ENCODE results near the gene VAC14. TPM values are rescaled to one million over a fixed set of nuclear protein-coding genes. Genes with fewer than 3 reads are reported as not detected.

VAC14 gene
- total RNA-seq, 1 donor from 2014 or later: 41.1 TPM

- DNase-seq (ENCODE audit: low spot score): no peak
These were observed 107.9 kb downstream of the VAC14 start for GRCh38 chr16:70692873-70693671.

- DNase-seq (ENCODE audit: low spot score): no peak
These were observed 108.7 kb downstream of the VAC14 start for GRCh38 chr16:70692130-70692872.

GRCh38 chr16:70691223-70692129, 109.5 kb downstream of the VAC14 start:
- peak; percentile 87 for DNase-seq (ENCODE audit: low spot score)

GRCh38 chr16:70689970-70690891, 110.7 kb downstream of the VAC14 start:
- no peak for DNase-seq (ENCODE audit: low spot score)

DNA sequence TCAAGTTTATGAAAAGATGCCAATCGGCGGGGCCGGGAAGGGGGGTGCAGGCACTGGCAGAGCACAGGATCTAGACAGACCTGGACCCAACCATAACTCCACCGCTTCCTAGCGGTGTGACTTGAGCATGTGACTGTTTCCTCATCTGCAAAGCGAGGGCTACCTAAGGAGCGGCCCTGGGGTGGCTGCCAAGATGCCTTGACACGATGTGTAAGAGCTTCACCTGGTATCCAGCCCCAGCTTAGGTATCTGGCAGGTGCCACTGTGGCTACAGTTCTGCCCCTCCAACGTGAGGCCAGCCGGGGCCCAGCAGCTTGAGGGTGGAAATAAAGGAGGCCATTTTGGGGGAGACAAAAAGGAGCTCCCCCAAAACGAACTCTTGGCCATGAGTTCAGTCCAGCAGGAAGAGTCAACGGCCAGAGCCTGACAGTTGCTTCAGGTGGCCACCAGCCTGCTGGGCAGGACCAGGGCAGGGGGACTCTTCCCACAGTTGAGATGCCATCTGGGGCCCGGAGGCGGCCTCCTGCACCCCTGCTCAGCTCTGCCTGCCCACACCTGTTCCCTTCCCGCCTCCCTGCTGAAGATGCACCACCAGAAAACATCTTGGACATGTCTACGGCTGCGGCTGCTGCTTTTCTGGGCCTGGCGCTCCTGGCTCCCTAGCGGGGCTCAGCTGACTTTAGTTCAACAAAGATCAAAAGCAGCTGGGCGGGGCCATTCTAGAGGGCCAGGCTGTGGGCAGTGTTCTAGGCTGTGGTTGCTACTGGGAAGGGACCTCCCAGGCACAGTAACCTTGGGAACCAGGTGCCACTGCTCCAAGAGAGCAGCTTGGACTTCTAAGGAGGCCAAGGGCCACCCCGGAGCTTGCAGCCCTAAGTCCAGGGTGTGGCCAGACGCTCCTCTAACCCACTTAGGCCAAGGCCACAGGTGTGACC, 111.7 kb downstream of the VAC14 start:
- no peak for DNase-seq (ENCODE audit: low spot score)

DNA sequence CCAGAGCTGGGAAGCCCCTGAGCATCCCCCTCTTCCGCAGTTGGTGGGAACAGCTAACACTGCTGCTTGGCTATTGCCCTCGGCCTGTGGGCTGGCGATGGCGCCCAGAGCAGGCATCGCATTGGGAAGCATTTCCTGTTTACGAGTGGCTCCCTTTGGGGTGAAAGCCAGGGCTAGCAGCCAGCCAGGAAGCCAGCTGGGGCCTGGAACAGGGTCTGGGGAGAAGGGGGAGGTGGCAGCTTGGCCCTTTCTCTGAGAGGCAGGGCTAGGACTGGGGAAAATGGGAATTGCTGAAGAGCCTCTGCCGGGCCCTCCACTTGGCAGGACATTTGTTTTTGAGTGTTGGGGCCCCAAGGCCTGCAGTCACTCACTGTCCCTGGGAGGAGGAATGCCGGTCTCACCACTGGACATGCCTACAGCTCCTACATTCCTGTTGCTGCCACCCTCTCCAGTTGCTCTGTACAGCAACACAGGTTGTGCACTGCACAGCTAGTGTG, 112.7 kb downstream of the VAC14 start:
- no peak for DNase-seq (ENCODE audit: low spot score)

DNA sequence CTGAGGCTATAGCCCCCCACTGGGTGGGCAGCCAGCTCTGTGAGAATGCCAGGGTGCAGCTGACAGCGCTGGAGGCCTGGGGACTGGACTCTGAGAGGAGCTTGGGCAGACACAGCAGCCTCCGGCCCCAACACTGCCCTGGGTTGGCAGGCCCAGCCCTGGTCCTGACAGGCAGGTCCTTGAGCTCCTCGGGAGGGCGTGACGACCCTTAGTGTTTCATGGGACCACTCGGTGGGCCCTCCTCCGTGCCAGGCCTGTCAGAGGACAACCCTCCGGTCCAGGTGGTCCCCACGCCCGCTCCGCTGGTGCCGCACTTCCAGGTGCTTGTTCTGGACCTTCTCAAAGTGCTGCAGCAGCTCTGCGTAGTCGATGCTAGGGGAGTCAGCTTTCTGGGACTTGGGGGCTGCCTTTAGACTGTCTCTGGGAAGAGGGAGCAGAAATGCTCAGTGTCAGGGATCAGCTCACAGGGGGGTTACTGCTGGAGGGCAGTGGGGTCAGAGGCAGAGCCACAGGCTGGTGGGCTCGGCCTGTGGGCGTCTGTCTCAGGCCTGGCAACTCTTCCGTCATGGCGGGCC, 113.2 kb downstream of the VAC14 start:
- DNase-seq (ENCODE audit: low spot score): no peak

DNA sequence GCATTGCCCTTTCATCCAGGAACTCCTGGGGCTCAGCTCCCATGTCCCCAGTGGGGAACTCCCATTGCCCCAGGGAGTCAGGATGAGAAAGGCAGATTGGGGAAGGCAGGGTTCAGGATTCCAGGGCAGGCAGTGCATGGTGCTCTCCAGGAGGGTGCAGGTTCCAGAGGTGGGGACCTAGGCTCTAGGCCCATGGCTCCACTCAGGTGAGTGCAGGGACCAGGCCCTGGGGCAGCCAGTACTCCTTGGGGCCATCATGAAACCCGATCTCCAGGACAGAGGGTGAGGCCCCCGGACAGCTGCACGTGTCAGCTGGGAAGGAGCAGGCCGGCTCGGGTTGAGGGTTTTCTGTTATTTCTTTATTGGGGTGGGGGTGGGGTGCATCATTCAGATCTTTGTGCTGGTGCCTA, 113.9 kb downstream of the VAC14 start:
- no peak for DNase-seq (ENCODE audit: low spot score)

DNA sequence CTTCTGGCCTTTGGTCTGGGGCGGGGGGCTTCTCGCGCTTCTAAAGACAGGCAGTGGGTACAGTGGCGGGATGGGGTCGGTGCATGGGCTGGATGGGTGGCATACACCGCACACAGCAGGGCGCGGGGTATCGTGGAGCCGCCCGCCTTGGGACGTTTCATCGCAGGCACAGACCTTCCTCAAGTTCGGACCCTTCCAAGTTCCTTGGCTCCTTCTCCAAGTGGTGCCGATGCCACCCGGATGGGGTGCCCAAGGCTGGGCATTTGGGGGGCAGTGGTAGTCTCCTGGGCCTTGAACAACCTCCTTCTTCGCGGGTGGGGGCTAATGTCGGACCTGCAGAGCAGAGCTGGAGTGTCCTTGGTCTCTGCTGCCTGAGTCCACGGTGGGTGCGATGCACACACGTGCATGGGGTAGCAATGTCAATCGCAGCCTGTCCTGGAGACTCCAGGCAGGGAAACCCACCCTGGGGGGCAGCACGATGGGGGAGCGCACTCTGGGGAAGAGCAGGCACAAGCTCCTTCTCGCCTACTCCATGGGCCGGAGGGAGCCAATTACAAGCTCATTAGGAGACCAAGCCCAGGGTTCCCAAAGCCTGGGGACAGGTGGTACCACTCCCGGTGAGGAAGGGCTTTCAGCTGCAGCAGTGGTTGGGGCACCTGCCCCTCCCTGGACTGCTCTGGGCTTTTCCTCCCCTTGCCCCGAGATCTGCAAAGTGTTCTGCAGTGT, 114.4 kb downstream of the VAC14 start:
- DNase-seq (ENCODE audit: low spot score): no peak

- peak; percentile 91 for DNase-seq (ENCODE audit: low spot score)
These were observed 115.0 kb downstream of the VAC14 start, which contains the start of gene MTSS2 for GRCh38 chr16:70685938-70686375. MTSS2 (minus strand) TSS chr16:70686053; CDS start chr16:70685791, 262 bp downstream.

GRCh38 chr16:70685061-70685937, 115.7 kb downstream of the VAC14 start:
- no peak for DNase-seq (ENCODE audit: low spot score)

- DNase-seq (ENCODE audit: low spot score): no peak
These were observed 116.6 kb downstream of the VAC14 start for GRCh38 chr16:70684146-70685060.

DNA sequence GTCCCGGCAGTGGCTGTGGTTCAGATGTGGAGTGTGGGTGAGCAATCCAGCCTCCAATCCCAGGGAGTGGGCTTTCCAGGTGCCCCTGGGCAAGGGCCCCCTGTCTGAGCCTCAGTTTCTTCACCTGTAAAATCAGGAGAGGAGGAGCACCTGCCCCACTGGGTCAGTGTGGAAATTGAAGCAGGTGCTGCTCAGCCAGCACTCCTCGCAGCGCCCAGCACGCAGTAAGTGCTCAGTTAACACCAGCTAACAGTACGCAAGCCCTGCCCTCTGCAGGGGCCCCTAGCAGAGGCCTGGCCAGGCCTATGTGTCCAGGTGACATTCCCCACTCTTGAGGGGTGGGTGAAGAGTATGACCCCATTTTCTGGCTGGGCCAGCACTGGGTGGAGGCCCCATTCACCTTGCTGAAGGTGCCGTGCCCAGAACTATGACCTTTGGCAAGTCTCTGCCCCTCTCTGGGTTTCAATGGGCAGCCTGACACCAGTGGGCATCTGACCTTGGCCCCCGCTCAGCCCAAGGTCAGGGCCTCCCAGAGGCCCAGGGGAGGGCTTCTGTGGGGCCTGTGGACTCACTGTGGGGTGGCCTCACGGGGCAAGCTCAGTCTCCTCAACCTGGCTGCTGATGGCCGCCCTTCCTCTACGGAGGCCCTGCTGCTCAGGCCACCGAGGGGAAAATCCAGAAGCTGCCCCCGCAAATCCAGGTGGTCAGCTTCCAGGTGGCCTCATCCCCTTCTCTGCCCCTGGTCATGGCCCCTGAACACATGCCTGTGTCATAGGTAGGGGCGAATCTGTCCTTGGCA, 117.6 kb downstream of the VAC14 start:
- no peak for DNase-seq (ENCODE audit: low spot score)

DNA sequence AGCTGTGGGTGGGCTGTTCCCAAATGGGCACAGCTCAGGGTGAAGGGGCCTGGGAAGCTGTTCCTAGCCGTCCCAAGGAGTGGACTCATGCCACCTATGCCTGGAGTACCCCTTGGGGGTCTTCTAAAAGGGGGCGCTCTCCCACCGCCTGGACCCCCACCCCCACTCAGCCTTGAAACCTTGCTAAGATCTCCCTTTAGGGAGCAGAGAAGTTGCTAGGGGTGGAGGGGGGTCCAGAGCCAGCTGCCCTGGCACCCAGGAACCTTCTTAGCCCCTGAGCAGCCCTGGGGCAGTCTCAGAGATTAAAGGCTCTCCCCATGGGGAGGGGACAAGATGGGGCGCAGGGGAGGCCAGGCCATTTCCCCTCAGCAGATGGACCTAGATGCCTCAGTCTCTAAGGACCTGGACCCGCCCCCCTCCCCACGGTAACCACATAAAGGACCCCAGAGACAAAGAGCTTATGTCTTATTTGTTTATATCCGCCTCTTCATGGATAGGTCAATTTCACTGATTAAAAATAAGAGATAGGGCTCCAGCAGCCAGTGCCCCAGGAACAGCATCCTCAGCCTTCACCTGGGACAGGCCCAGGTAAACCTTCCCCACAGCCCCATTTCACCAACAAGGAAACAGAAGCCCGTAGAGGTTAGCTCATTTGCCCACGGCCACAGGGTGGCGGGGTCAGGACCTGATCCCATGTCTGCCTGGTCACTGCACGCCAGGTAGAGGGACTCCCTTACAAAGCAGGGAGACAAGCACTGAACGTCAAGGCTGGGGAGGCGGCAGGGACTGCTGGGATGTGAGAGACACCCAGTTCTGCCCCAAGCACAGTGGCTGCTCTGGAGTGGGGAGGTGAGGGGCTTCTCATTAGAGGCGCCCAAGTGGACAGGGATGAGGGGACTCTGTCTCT, 118.5 kb downstream of the VAC14 start:
- no peak for DNase-seq (ENCODE audit: low spot score)

All from ureter (tissue), 1 donor.